Liver (tissue), 9 donors: Measurements from ENCODE around the gene AEN. TPM values are rescaled to one million over a fixed set of nuclear protein-coding genes. Genes with fewer than 3 reads are reported as not detected.

Source experiments
- DNase-seq: peaks from one replicate; pipeline ENCODE4 v3.0.0-alpha.2; 2017; ENCODE audit warnings: low spot score
- H3K27ac ChIP-seq, 2 donors: one replicate each; pipeline ENCODE4 v1.7.0; 2013; ENCODE audit warnings: inconsistent platforms in 2 of 2, low read length in 2 of 2, control low read depth in 1 of 2, low read depth in 1 of 2, mild to moderate bottlenecking in 1 of 2
- H3K27me3 ChIP-seq, 4 donors: one replicate each; pipeline versions ENCODE4 v1.6.1 to v1.7.0; 2013; ENCODE audit warnings: low read length in 3 of 4, inconsistent platforms in 1 of 4, mild to moderate bottlenecking in 1 of 4, moderate library complexity in 1 of 4; ENCODE audit not compliant: control insufficient read depth in 4 of 4, insufficient read depth in 4 of 4
- H3K36me3 ChIP-seq, 4 donors: one replicate each; pipeline versions ENCODE4 v1.6.1 to v1.7.0; 2013; ENCODE audit warnings: low read length in 3 of 4, mild to moderate bottlenecking in 3 of 4, low read depth in 1 of 4, moderate library complexity in 1 of 4; ENCODE audit not compliant: control insufficient read depth in 4 of 4, insufficient read depth in 3 of 4
- H3K4me1 ChIP-seq, 4 donors: one replicate each; pipeline versions ENCODE4 v1.6.1 to v1.7.0; 2013; ENCODE audit warnings: low read length in 3 of 4, mild to moderate bottlenecking in 3 of 4, moderate library complexity in 1 of 4; ENCODE audit not compliant: control insufficient read depth in 4 of 4, insufficient read depth in 4 of 4
- H3K4me3 ChIP-seq, 3 donors: one replicate each; pipeline versions ENCODE4 v1.6.1 to v1.7.0; 2013; ENCODE audit warnings: low read length in 3 of 3, control low read depth in 1 of 3, low read depth in 1 of 3, mild to moderate bottlenecking in 1 of 3
- H3K9ac ChIP-seq, 2 donors: one replicate each; pipeline ENCODE4 v1.7.0; 2013; ENCODE audit warnings: low read length in 2 of 2, mild to moderate bottlenecking in 2 of 2, moderate library complexity in 2 of 2, control low read depth in 1 of 2, low read depth in 1 of 2
- H3K9me3 ChIP-seq, 4 donors: one replicate each; pipeline versions ENCODE4 v1.6.1 to v1.7.0; 2013; ENCODE audit warnings: low read length in 3 of 4; ENCODE audit not compliant: control insufficient read depth in 4 of 4
- EGR1 ChIP-seq, 2 donors: IDR thresholded peaks; 2 replicates each; pipeline ENCODE4 v1.6.1; 2016 to 2018; ENCODE audit warnings: antibody characterized with exemption in 2 of 2, low read depth in 2 of 2
- FOXA1 ChIP-seq: IDR thresholded peaks from 2 replicates; pipeline ENCODE4 v1.6.1; 2016; ENCODE audit warnings: antibody characterized with exemption
- FOXA2 ChIP-seq: IDR thresholded peaks from 2 replicates; pipeline ENCODE4 v1.6.1; 2016; ENCODE audit warnings: antibody characterized with exemption
- GABPA ChIP-seq, 2 donors: IDR thresholded peaks in 1 of 2; conservative IDR thresholded peaks in 1 of 2; 2 replicates each; pipeline ENCODE4 v1.6.1; 2016; ENCODE audit warnings: antibody characterized with exemption in 2 of 2, mild to moderate bottlenecking in 1 of 2, moderate library complexity in 1 of 2
- HNF4A ChIP-seq, 2 donors: conservative IDR thresholded peaks; 2 replicates each; pipeline ENCODE4 v1.6.1; 2016; ENCODE audit warnings: antibody characterized with exemption in 2 of 2, mild to moderate bottlenecking in 2 of 2
- HNF4G ChIP-seq: IDR thresholded peaks from 2 replicates; pipeline ENCODE4 v1.6.1; 2016; ENCODE audit warnings: antibody characterized with exemption
- JUND ChIP-seq, 2 donors: IDR thresholded peaks; 2 replicates each; pipeline ENCODE4 v1.6.1; 2016; ENCODE audit warnings: antibody characterized with exemption in 2 of 2
- MAX ChIP-seq: IDR thresholded peaks from 2 replicates; pipeline ENCODE4 v1.6.1; 2016; ENCODE audit warnings: antibody characterized with exemption
- NR2F2 ChIP-seq: IDR thresholded peaks from 2 replicates; pipeline ENCODE4 v1.6.1; 2016; ENCODE audit warnings: antibody characterized with exemption
- RAD21 ChIP-seq, 2 donors: IDR thresholded peaks; 2 replicates each; pipeline ENCODE4 v1.6.1; 2016; ENCODE audit warnings: antibody characterized with exemption in 2 of 2, mild to moderate bottlenecking in 2 of 2
- REST ChIP-seq: IDR thresholded peaks from 2 replicates; pipeline ENCODE4 v1.6.1; 2016; ENCODE audit warnings: antibody characterized with exemption, mild to moderate bottlenecking
- RXRA ChIP-seq, 2 donors: IDR thresholded peaks; 2 replicates each; pipeline ENCODE4 v1.6.1; 2017 to 2018; ENCODE audit warnings: antibody characterized with exemption in 2 of 2, mild to moderate bottlenecking in 1 of 2
- SP1 ChIP-seq: IDR thresholded peaks from 2 replicates; pipeline ENCODE4 v1.6.1; 2018; ENCODE audit warnings: antibody characterized with exemption, mild to moderate bottlenecking
- YY1 ChIP-seq: IDR thresholded peaks from 2 replicates; pipeline ENCODE4 v1.6.1; 2016; ENCODE audit warnings: antibody characterized with exemption, mild to moderate bottlenecking
- ZBTB33 ChIP-seq: IDR thresholded peaks from 2 replicates; pipeline ENCODE4 v1.6.1; 2016; ENCODE audit warnings: antibody characterized with exemption
- WGBS: extraction: QIAGEN DNeasy Blood & Tissue Kit; methylation state at CpG from one replicate; pipeline ENCODE4 v1.1.7; 2013; 5-methylcytosine and 5-hydroxymethylcytosine counted together
- polyA plus RNA-seq, 2 donors: library from polyadenylated mRNA; stranded (reverse) in 1 of 2; unstranded in 1 of 2; fragments of 200-250 nt in 1 of 2; fragments of >200 nt in 1 of 2; fragmentation: Nextera tagmentation in 1 of 2; extraction: Ambion mirVana in 1 of 2; gene quantifications; one replicate each; pipeline versions ENCODE4 v1.2.1 to v1.2.3, GENCODE V29; 2013 to 2015
- total RNA-seq, 2 donors: library from RNA; depleted of rRNA; stranded (reverse); fragments of >200 nt; gene quantifications; one replicate each; pipeline ENCODE4 v1.2.3, GENCODE V29; 2014
- TF ChIP-seq, protein P1 (sequence below): IDR thresholded peaks from 2 replicates; pipeline ENCODE4 v1.6.1; 2016; ENCODE audit warnings: antibody characterized with exemption
- donor health status: healthy.
- donor health status: healthy.
- donor health status: healthy.
- donor health status: healthy.
- donor health status: healthy.

Gene AEN
- total and polyA plus RNA-seq, 4 donors, result 2.8 to 19.2 (median 10.5) TPM

GRCh38 chr15:88647351-88648105 lies 26.4 kb downstream of the AEN start:
- no peaks in the 10 kb centered on the region for H3K27me3 ChIP-seq
- H3K9me3 ChIP-seq, result no peaks in the 10 kb centered on the region
- 63% methylated on average over 11 of the region's 11 CpGs for WGBS
- DNase-seq, result peak; percentile 30
- H3K36me3 ChIP-seq, result no peaks in the 10 kb centered on the region
- TF ChIP-seq JUND (IDR thresholded peaks at IDR 0.05) (no peak), RXRA (IDR thresholded peaks at IDR 0.05) (peak; percentile 57 to 61), HNF4A (conservative IDR thresholded peaks at IDR 0.05) (peak; percentile 48 to 53), GABPA (IDR thresholded peaks at IDR 0.05 in 1 of 2, conservative IDR thresholded peaks at IDR 0.05 in 1 of 2) (no peak), YY1 (peak; percentile 14), SP1 (peak; percentile 36), EGR1 (IDR thresholded peaks at IDR 0.05; ENCODE audit: low read depth in 2 of 2) (no peak), FOXA2 (no peak), RAD21 (IDR thresholded peaks at IDR 0.05) (peak in 1 of 2 donors; percentile 29)
- peak overlapping the region; percentile 74 to 79 for H3K27ac ChIP-seq
- H3K4me3 ChIP-seq, result no peak overlapping the region
- no peak overlapping the region for H3K9ac ChIP-seq
- H3K4me1 ChIP-seq, result peaks cover 9 to 24% (median 20%) of the 10 kb centered on the region in 4 donors

DNA sequence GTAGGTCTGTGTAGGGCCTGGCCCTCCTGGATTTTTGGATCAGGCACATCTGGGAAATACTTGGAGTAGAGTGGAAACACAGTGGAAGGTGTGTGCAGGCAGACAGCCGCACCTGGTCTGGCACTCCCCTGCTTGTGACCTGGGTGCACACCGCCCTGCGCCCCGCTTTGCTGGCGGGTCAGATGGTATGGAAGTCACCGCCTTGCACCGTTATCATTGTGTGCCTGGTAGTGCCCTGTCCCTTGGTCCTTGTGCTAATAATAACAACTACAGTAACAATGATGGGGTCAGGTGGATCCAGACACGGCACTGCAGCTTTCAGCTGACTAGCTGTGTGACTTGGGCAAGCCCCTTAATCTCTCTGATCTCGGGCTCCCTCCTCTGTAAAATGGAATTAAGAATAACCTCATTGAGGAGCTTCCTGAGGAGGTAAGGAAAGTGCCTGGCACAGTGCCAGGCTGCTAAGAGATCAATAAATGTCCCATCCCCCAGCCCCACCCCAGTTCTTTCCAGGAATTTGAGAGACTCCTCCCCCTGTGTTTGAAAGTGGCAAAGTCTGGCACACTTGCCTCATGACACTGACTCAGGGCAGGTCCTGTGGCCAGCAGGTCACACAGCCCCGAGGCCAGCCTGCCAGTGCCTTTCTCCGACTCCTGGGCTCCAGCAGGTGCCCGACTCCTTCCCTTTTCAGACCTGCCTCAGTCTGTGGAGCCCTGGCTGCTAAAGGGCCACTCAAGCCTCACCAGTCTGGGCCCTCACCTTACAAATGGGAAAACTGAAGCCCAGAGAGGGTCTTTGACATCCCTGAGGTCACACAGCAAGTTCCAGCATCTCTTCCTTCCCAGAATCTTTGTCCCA lies 27.4 kb downstream of the AEN start:
- peak; percentile 40 for DNase-seq
- Histone ChIP-seq H3K27ac (peak overlapping the region; percentile 74 to 79), H3K27me3 (no peaks in the 10 kb centered on the region), H3K9me3 (no peaks in the 10 kb centered on the region), H3K36me3 (no peaks in the 10 kb centered on the region), H3K9ac (peak overlapping the region in 1 of 2 donors; percentile 39), H3K4me3 (no peak overlapping the region), H3K4me1 (peaks cover 9 to 24% (median 20%) of the 10 kb centered on the region in 4 donors)
- WGBS, result 31% methylated on average over 12 of the region's 12 CpGs
- TF ChIP-seq SP1 (peak; percentile 79), MAX (no peak), JUND (IDR thresholded peaks at IDR 0.05) (peak; percentile 64 to 90), HNF4G (peak; percentile 75), RAD21 (IDR thresholded peaks at IDR 0.05) (peak; percentile 17 to 39), REST (no peak), HNF4A (conservative IDR thresholded peaks at IDR 0.05) (peak; percentile 85 to 92), ZBTB33 (no peak), FOXA2 (peak; percentile 22), YY1 (peak; percentile 33), NR2F2 (no peak), RXRA (IDR thresholded peaks at IDR 0.05) (peak; percentile 87 to 91), FOXA1 (no peak)
- TF ChIP-seq, protein P1, sequence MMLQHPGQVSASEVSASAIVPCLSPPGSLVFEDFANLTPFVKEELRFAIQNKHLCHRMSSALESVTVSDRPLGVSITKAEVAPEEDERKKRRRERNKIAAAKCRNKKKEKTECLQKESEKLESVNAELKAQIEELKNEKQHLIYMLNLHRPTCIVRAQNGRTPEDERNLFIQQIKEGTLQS, result no peak
